Upper lobe of right lung (tissue), 1 donor: ENCODE measurements around the gene U2AF2. TPM values are rescaled to one million over a fixed set of nuclear protein-coding genes. Genes with fewer than 3 reads are reported as not detected.

Experiments
- ATAC-seq: fragments of 200-7000 bp; cut with Tn5 transposase; one replicate; pipeline ENCODE4 v1.9.1; 2020; ENCODE audit warnings: mild to moderate bottlenecking, moderate library complexity
- DNase-seq: peaks from one replicate; pipeline ENCODE4 v3.0.0-alpha.2; 2020
- H3K27ac ChIP-seq: fragments of 200-600 bp; one replicate; pipeline ENCODE4 v1.8.0; 2022
- H3K27me3 ChIP-seq: fragments of 200-600 bp; one replicate; pipeline ENCODE4 v1.8.0; 2022; ENCODE audit warnings: mild to moderate bottlenecking
- H3K36me3 ChIP-seq: fragments of 200-600 bp; one replicate; pipeline ENCODE4 v1.8.0; 2022
- H3K4me1 ChIP-seq: fragments of 200-600 bp; one replicate; pipeline ENCODE4 v1.8.0; 2022
- H3K4me3 ChIP-seq: fragments of 200-600 bp; one replicate; pipeline ENCODE4 v1.8.0; 2022; ENCODE audit warnings: mild to moderate bottlenecking
- H3K9me3 ChIP-seq: fragments of 200-600 bp; one replicate; pipeline ENCODE4 v1.8.0; 2022
- intact Hi-C: fragments of 100-400 bp; cut with DNase I; formaldehyde crosslinking; loops from one replicate; pipeline ENCODE4 v1.11.0; 2022
- total RNA-seq: library from RNA; stranded (reverse); fragmentation: NEBNext Ultra II Directional; extraction: Animal tissue kit (Norgen Biotek cat#: 25700); gene quantifications from one replicate; pipeline ENCODE4 v1.2.1, GENCODE V29; 2021
- TF ChIP-seq, protein P1 (sequence below): fragments of 200-600 bp; IDR thresholded peaks from one replicate; pipeline ENCODE4 v1.8.0; 2022; ENCODE audit warnings: antibody characterized with exemption
- donor health status: DM: no; HTN: yes; CAD: no; lungs with severe emphysema.

Gene U2AF2
- total RNA-seq, 1 donor from 2014 or later: 142 TPM

DNA sequence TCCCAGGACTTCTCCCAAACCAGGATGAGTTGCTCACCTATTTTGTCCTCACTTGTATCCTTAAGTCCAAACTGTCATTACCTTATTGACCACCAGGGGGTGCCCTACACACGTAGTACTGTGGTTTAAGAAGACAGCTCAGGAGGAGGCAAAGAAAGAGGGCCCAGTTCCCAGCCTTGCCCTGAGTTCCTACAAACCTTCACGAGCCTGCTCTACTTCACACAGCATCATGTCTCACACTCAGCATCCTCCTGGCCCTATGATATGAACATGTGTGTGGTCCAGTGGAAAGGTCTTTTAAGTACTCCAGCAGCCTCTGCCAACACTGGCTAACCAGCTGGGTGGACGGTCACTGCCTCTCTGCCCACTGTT is 22.4 kb upstream of the U2AF2 start:
- H3K27ac ChIP-seq: no peak overlapping the region
- ATAC-seq: peak; percentile 86
- DNase-seq: peak; percentile 67
- no peaks in the 10 kb centered on the region for H3K36me3 ChIP-seq
- H3K27me3 ChIP-seq: no peaks in the 10 kb centered on the region
- TF ChIP-seq, protein P1, sequence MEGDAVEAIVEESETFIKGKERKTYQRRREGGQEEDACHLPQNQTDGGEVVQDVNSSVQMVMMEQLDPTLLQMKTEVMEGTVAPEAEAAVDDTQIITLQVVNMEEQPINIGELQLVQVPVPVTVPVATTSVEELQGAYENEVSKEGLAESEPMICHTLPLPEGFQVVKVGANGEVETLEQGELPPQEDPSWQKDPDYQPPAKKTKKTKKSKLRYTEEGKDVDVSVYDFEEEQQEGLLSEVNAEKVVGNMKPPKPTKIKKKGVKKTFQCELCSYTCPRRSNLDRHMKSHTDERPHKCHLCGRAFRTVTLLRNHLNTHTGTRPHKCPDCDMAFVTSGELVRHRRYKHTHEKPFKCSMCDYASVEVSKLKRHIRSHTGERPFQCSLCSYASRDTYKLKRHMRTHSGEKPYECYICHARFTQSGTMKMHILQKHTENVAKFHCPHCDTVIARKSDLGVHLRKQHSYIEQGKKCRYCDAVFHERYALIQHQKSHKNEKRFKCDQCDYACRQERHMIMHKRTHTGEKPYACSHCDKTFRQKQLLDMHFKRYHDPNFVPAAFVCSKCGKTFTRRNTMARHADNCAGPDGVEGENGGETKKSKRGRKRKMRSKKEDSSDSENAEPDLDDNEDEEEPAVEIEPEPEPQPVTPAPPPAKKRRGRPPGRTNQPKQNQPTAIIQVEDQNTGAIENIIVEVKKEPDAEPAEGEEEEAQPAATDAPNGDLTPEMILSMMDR: peak; percentile 86
- H3K4me3 ChIP-seq: no peak overlapping the region
- peaks cover 32% of the 10 kb centered on the region for H3K4me1 ChIP-seq
- intact Hi-C loops: no loop called here
- H3K9me3 ChIP-seq: no peaks in the 10 kb centered on the region

DNA sequence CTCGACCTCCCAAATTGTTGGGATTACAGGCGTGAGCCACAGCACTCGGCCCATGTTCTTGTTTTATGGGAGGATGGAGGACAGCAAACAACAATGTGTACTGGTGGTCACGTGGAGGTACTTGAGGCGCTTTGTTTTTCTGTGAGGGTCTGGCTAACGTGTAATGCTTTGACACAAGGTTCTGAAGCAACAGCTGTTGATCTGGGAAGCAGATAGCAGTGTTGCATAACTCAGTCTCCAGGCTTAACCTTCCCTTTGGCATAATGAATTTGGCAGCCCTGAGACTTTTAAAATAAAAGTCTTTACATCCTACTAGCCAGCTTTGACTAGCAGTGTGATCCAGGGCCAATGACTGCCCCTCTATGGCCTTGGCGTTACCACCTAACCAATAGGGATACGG is 21.0 kb upstream of the U2AF2 start:
- H3K36me3 ChIP-seq: no peaks in the 10 kb centered on the region
- H3K4me3 ChIP-seq: no peak overlapping the region
- H3K4me1 ChIP-seq: peaks cover 39% of the 10 kb centered on the region
- TF ChIP-seq, protein P1: no peak
- intact Hi-C loops: no loop called here
- peak overlapping the region; percentile 100 for H3K27ac ChIP-seq
- no peaks in the 10 kb centered on the region for H3K27me3 ChIP-seq
- ATAC-seq (no peak), DNase-seq (no peak)
- no peaks in the 10 kb centered on the region for H3K9me3 ChIP-seq

DNA sequence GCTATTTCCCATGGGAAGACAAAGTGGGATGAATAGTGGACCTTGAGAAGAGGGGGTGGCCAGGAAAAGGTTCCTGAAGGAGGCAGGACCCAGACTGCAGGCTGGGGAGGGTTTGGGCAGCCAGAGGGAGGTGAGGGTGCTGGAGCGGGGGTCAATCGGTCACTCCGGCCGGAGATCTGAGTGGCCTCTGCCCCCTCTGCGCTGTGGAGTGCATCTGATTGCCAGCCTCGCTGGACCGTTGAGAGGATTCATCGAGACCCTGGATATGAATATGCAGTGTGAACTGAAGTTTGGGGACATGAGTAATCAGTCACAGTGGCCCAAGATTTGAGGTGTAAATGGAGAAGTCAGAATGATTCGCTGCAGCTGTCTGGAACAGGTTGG is 19.5 kb upstream of the U2AF2 start:
- DNase-seq (peak; percentile 64), ATAC-seq (no peak)
- Histone ChIP-seq H3K27ac (peak overlapping the region; percentile 100), H3K4me1 (peaks cover 54% of the 10 kb centered on the region), H3K9me3 (no peaks in the 10 kb centered on the region), H3K36me3 (no peaks in the 10 kb centered on the region), H3K27me3 (no peaks in the 10 kb centered on the region), H3K4me3 (peak overlapping the region; percentile 94)
- TF ChIP-seq, protein P1: no peak
- intact Hi-C loops: no loop called here

DNA sequence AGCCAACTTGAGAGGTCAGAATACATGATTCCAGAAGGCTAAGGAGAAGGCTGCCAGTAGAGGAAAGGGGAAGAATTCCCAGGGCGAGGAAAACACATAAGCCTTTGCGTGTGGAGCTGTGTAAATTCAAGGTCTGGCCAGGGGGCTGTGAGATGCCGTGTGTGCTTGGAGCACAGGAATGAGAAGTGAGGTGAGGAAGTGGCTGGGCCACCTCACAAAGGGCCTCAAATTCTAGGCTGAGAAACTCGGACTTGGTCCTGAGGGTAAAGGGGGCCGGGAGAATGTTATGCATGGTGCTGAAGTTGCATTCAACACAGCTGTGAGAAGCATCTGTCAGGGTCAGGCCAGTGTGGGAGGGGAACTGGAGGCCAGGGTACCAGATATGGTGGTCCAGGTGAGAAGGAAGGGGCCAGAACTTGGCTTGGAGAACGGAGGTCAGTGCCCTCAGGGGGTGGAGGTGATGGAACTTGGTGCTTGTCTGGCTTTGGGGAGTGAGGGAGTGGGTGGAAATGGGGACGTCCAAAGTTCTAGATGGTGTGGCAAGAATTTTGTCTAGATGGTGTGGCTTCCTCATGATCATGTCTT is 18.9 kb upstream of the U2AF2 start:
- ATAC-seq (no peak), DNase-seq (no peak)
- peaks cover 57% of the 10 kb centered on the region for H3K4me1 ChIP-seq
- peak overlapping the region; percentile 94 for H3K4me3 ChIP-seq
- intact Hi-C loops: no loop called here
- H3K9me3 ChIP-seq: no peaks in the 10 kb centered on the region
- peak overlapping the region; percentile 100 for H3K27ac ChIP-seq
- H3K36me3 ChIP-seq: no peaks in the 10 kb centered on the region
- TF ChIP-seq, protein P1: no peak
- no peaks in the 10 kb centered on the region for H3K27me3 ChIP-seq

DNA sequence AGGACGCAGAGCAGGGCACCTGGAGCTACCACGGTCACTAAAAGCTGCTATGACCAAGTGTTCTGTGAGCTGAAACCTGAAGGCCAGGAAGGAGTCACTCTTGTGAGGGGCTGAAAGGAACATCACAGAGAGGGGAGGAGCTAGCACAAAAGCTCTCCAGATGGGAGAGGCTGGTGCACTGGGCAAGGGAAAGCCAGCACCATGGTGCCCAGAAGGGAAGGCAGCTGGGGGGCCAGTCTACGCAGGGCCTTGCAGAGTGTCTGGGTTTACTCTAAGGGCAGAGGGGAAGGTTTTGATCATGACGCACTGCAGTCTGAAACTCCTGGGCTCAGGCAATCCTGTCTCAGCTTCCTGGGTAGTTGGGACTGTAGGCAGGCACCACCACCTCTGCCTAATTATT is 18.1 kb upstream of the U2AF2 start:
- Histone ChIP-seq H3K4me1 (peaks cover 54% of the 10 kb centered on the region), H3K27ac (no peak overlapping the region)

More for the DNA sequence above, 18.1 kb upstream of the U2AF2 start:
- TF ChIP-seq, protein P1: no peak
- Histone ChIP-seq H3K9me3 (no peaks in the 10 kb centered on the region), H3K36me3 (no peaks in the 10 kb centered on the region), H3K27me3 (no peaks in the 10 kb centered on the region), H3K4me3 (peak overlapping the region; percentile 94)
- ATAC-seq (no peak), DNase-seq (no peak)
- intact Hi-C loops: no loop called here
